GM19025 (cell line): ENCODE measurements around the gene ANKDD1B.
"Not testable (repeated sequence)": the region's sequence is repeated elsewhere in the genome, so short reads cannot be mapped to it uniquely, and the experiment has no call there.

Source experiments
- ATAC-seq: cut with Tn5 transposase; IDR thresholded peaks from one replicate; pipeline ENCODE4 v1.9.1; 2021; ENCODE audit warnings: mild to moderate bottlenecking, low read depth, moderate library complexity; ENCODE audit not compliant: unreplicated experiment

ANKDD1B gene

GRCh38 chr5:75611311-75612225, at the start of gene ANKDD1B:
ANKDD1B (plus strand) TSS chr5:75611453; CDS start chr5:75611635, 182 bp downstream.
- no peak for ATAC-seq

- not testable (repeated sequence) for ATAC-seq
These were observed 45.1 kb upstream of the ANKDD1B start for GRCh38 chr5:75565991-75566709.

GRCh38 chr5:75566710-75567309, 44.4 kb upstream of the ANKDD1B start:
- ATAC-seq, result peak; percentile 78

DNA sequence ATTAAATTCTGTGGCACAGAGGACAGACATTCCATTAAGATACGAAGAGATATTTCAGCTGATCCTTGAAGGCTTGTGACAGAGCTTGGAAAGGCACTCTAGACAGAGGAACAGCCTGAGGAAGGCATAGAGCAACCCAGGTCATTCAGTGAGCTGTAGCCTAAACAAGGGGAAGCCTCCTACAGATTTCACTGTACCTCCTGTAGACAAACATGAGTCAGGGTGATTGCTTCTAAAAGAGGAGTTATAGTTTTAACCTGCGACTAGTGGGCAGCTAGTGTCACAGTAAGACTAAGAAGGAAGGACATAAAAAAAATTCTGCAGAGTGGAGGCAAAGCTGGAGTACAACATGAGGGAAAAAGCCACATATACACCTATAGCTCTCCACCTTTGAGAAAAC, 43.5 kb upstream of the ANKDD1B start:
- ATAC-seq, result peak; percentile 39

- no peak for ATAC-seq
These were observed 43.1 kb upstream of the ANKDD1B start for GRCh38 chr5:75568202-75568601.

- no peak for ATAC-seq
These were observed 39.7 kb upstream of the ANKDD1B start for GRCh38 chr5:75571547-75571946.

DNA sequence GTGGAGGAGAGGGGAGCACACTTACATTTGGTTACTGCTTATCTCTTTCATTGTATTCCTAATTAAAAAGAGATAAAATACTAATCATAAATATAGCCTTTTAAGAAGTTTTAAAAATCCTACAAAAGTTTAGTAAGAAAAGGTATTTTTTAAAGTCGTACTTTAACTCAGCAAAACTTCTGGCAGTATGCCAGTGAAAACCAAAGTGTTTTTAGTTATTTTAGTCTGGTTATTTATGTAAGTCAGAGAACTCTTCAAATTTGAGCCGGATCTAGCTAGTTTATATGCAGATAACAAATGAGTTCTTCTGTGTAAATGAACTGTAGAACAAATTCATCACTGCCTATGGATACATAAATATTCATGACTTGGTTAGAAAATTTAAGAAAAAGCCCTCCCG, 36.5 kb upstream of the ANKDD1B start:
- peak; percentile 5 for ATAC-seq

GRCh38 chr5:75578280-75578679, 33.0 kb upstream of the ANKDD1B start:
- not testable (repeated sequence) for ATAC-seq

DNA sequence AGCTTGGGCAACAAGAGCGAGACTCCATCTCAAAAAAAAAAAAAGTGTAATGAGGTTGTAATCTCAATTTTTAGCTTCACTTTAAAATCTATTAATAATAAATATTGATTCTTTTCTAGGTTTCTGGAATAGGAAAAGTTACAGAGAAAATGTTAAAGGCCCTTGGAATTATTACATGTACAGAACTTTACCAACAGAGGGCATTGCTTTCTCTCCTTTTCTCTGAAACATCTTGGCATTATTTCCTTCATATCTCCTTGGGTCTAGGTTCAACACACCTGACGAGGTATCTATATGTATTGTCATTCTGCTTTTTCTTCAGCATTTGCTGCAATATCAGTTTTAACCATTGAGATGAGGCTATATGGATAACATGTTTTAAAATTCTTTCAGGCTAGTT, 26.6 kb upstream of the ANKDD1B start:
- no peak for ATAC-seq

GRCh38 chr5:75588666-75589065, 22.6 kb upstream of the ANKDD1B start:
- no peak for ATAC-seq

GRCh38 chr5:75600535-75600934, 10.7 kb upstream of the ANKDD1B start:
- no peak for ATAC-seq

DNA sequence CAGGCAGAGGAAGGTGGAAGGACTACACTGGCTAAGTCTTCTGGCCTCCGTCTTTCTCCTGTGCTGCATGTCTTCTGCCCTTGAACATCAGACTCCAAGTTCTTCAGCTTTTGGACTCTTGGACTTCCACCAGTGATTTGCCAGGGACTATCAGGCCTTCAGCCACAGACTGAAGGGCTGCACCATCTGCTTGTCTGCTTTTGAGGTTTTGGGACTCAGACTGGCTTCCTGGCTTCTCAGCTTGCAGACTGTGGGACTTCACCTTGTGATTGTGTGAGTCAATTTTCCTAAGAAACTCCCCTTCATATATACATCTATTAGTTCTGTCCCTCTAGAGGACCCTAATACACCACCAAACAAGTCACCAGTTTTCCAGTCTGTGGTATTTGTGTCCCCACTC, 9.7 kb upstream of the ANKDD1B start:
- ATAC-seq, result no peak

DNA sequence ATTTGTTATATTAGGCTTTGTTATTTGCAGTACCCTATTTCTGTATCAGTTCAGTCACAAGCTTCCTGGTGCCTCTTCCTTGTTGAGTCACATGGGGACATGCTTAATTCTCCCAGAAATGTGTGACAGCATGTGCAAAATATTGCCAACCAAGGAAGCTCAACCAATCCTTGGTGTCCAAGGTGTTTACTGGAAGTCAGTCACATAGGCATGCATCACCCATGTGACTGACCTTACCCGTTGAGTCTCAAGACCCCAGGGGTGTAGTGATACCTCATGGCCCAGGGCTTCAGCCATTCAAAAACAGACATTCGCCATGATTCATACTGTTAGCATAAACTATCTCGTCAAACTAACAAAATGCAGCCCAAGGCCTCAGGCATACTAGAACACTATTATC, 9.3 kb upstream of the ANKDD1B start:
- no peak for ATAC-seq

DNA sequence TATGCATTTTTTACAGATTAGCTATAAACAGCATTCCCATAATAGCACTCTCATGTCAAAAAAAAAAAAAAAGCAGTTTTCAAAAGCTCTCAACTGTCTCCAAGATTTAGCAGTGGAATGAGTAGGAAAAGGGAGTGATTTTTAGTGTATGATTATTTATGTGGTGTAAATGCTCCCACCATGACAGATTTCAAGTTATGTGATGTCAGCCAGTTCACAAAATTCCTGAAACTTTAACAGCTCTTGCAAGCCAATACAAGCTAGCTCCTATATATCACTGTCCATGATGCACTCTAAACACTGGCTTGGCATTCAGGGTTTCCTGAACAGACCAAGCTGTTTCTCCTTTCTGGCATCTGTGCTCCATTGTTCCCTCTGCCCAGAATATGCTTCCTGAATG, 7.9 kb upstream of the ANKDD1B start:
- no peak for ATAC-seq

DNA sequence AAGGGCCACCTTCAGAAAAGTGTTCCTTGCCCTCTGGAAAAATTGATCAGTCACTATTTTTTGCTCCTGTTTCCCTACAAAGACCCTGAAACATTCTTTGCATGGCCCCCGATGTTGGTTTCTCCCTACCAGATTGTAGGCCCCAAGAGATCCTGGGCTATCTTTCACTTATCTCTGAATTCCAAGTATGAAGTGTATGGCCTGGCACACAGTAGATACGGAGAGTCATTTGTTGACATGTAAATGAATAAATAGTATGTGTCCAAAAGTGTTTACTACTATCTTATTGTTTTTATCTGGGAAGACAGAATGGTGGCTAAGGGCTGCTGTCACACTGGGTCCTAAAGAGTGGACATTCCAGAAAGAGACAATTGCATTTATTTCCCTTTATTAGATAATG, 7.4 kb upstream of the ANKDD1B start:
- no peak for ATAC-seq

- not testable (repeated sequence) for ATAC-seq
These were observed 3.9 kb upstream of the ANKDD1B start for GRCh38 chr5:75607341-75607740.

GRCh38 chr5:75608870-75609269, 2.4 kb upstream of the ANKDD1B start:
- ATAC-seq, result no peak

- no peak for ATAC-seq
These were observed 1.1 kb upstream of the ANKDD1B start for GRCh38 chr5:75610201-75610600.

DNA sequence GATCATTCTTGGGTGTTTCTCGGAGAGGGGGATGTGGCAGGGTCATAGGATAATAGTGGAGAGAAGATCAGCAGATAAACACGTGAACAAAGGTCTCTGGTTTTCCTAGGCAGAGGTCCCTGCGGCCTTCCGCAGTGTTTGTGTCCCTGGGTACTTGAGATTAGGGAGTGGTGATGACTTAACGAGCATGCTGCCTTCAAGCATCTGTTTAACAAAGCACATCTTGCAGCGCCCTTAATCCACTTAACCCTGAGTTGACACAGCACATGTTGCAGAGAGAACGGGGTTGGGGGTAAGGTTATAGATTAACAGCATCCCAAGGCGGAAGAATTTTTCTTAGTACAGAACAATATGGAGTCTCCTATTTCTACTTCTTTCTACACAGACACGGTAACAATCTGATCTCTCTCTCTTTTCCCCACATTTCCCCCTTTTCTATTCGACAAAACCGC, 368 bp upstream of the ANKDD1B start:
- not testable (repeated sequence) for ATAC-seq

GRCh38 chr5:75612226-75612569, 945 bp downstream of the ANKDD1B start:
- ATAC-seq, result no peak

DNA sequence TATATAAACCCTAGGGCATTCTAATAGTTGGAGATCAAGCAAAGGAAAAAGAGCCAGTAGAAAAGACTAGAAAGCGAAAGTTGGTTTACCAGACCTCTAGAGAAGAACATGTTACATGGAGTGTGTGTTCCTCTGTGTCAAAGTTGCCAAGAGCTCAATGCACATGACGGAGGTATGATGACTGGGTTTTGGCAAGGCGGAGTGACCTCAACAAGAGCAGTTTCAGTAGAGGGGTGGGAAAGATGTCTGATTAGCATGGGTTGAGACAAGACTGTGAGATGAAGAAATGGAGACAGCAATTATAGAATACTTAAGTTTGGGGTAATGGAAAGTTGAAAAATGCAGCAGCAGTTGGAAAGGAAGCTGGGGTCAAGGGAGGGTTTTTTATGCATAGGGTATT, 1.6 kb downstream of the ANKDD1B start:
- ATAC-seq, result no peak
